Daoy (cell line): Measurements from ENCODE around the gene GGCX. TPM values are rescaled to one million over a fixed set of nuclear protein-coding genes. Genes with fewer than 3 reads are reported as not detected.

Experiments used
- DNase-seq: peaks from one replicate; pipeline ENCODE4 v3.0.0-alpha.2; 2015; ENCODE audit warnings: low read depth
- total RNA-seq: library from RNA; depleted of rRNA; stranded (reverse); fragments of >200 nt; shearing (Covaris generic); gene quantifications from 2 replicates; pipeline ENCODE4 v1.2.3, GENCODE V29; 2014

GGCX gene
- total RNA-seq, 1 experiment from 2014 or later = 60.0 TPM

GRCh38 chr2:85541753-85542457, 19.4 kb downstream of the GGCX start:
- no peak for DNase-seq

GRCh38 chr2:85541262-85541661, 20.0 kb downstream of the GGCX start:
- DNase-seq = no peak

- DNase-seq = no peak
Measured at GRCh38 chr2:85540133-85540648, 21.1 kb downstream of the GGCX start.

- peak; percentile 63 for DNase-seq
Measured at GRCh38 chr2:85539361-85540132, 21.7 kb downstream of the GGCX start.

- DNase-seq = peak; percentile 95
Measured at GRCh38 chr2:85538507-85539360, 22.6 kb downstream of the GGCX start, which contains the start of gene MAT2A. MAT2A (plus strand) TSS chr2:85539168; CDS start chr2:85539288, 120 bp downstream.

- peak; percentile 70 for DNase-seq
Measured at GRCh38 chr2:85537600-85538506, 23.4 kb downstream of the GGCX start.

- peak; percentile 67 for DNase-seq
Measured at GRCh38 chr2:85536479-85536878, 24.8 kb downstream of the GGCX start.

GRCh38 chr2:85534881-85535280, 26.4 kb downstream of the GGCX start:
- DNase-seq = no peak

GRCh38 chr2:85534099-85534498, 27.2 kb downstream of the GGCX start:
- DNase-seq = no peak

- DNase-seq = no peak
Measured at GRCh38 chr2:85531589-85531988, 29.7 kb downstream of the GGCX start.

- DNase-seq = no peak
Measured at GRCh38 chr2:85529809-85530208, 31.5 kb downstream of the GGCX start.

- no peak for DNase-seq
Measured at GRCh38 chr2:85528355-85528754, 32.9 kb downstream of the GGCX start.

- no peak for DNase-seq
Measured at GRCh38 chr2:85527787-85528186, 33.5 kb downstream of the GGCX start.

GRCh38 chr2:85525567-85525966, 35.7 kb downstream of the GGCX start:
- DNase-seq = no peak

- DNase-seq = no peak
Measured at GRCh38 chr2:85525029-85525428, 36.3 kb downstream of the GGCX start.

- DNase-seq = no peak
Measured at GRCh38 chr2:85524336-85524908, 36.9 kb downstream of the GGCX start.

- no peak for DNase-seq
Measured at GRCh38 chr2:85523903-85524335, 37.4 kb downstream of the GGCX start.

- no peak for DNase-seq
Measured at GRCh38 chr2:85523062-85523902, 38.0 kb downstream of the GGCX start.

- DNase-seq = no peak
Measured at GRCh38 chr2:85522090-85522647, 39.1 kb downstream of the GGCX start.
